HG03565 (cell line): Measurements from ENCODE around the gene SLC25A39.

Source experiments
- ATAC-seq: cut with Tn5 transposase; IDR thresholded peaks from one replicate; pipeline ENCODE4 v1.9.1; 2021; ENCODE audit warnings: mild to moderate bottlenecking, moderate library complexity; ENCODE audit not compliant: unreplicated experiment

The SLC25A39 gene

DNA sequence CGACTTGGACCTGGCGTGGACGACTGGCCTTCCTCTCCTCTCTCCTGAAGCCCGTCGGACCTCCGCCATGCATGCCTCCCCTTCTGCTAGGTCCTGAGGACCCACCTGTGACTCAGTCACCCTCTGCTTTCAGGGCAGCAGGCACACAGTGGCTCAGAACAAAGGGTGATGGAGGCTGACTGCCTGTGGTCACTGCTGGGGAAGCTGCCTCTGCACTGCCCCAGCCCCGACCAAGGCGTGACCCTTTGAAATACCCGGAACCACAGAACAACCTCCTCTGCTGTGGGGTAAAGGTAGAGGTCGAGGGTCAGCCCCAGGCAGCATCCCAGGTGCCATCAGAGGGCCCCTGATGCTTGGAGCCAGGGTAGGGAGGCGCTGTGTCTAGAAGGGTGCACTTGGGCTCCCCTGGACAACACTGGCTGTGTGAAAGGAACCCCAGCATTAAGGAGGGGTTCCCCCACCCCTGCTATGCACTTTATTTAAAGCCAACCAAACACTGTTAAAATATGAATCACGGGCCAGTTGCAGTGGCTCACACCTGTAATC, 44.2 kb downstream of the SLC25A39 start:
- ATAC-seq, result no peak

- ATAC-seq, result peak; percentile 86
These were observed 44.8 kb downstream of the SLC25A39 start for GRCh38 chr17:44279666-44280391.

DNA sequence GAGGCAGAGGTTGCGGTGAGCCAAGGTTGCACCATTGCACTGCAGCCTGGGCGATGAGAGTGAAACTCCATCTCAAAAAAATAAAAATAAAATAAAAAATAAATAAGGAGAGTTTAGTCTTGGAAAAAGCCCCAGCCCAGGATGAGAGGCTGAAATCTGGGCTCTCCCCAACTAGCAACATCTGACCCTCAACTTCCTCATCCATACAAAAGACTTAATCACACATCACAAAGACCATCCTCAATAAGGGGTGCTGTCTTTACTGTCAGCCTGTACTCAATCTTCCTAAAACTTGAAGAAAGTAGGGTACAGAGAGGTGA, 45.3 kb downstream of the SLC25A39 start:
- no peak for ATAC-seq

DNA sequence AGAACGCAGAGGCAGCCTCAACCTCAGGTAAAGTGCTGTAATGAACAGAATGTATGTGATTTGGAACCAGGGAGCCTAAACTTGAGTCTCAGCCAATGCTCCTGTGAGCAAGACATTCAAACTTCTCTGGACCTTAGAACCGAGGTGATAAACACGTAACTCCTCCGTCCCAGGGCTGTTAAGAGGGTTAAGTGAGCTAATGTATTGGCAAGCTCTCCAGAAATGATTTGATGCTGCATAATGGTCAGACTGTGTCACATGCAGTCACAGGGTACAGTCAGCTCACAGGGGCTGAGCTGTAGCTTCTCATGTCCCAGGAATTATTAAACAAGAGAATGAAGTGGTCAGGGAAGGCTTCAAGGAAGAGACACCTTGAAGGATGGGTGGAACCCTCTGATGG, 46.6 kb downstream of the SLC25A39 start:
- no peak for ATAC-seq

DNA sequence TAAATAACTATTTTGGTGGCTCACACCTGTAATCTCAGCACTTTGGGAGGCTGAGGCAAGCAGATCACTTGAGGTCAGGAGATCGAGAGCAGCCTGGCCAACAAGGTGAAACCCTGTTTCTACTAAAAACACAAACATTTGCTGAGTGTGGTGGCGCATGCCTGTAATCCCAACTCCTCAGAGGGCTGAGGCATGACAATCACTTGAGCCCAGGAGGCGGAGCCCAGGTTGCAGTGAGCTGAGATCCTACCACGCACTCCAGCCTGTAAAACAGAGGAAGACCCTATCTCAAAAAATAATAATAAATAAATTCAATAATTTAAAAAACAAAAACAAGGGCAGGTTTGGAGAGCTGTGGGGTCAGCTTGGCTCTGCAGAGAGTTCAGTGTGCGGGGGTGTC, 51.0 kb downstream of the SLC25A39 start:
- ATAC-seq, result no peak

GRCh38 chr17:44272954-44273353, 51.7 kb downstream of the SLC25A39 start:
- ATAC-seq, result no peak

- ATAC-seq, result no peak
These were observed 52.2 kb downstream of the SLC25A39 start for GRCh38 chr17:44272321-44272951.
